ENCODE data around the gene SOX13. TPM values are rescaled to one million over a fixed set of nuclear protein-coding genes. Genes with fewer than 3 reads are reported as not detected.
"Not testable (repeated sequence)": the region's sequence is repeated elsewhere in the genome, so short reads cannot be mapped to it uniquely, and the experiment has no call there.

Gene SOX13
- total and polyA plus RNA-seq, 5 donors from 2014 or later = 0.47 TPM; not detected in 4

GRCh38 chr1:204046346-204046745, 26.6 kb upstream of the SOX13 start:
- no peak overlapping the region for H3K4me3 ChIP-seq (ENCODE audit: low read depth, low read length)
- no peak overlapping the region for H3K27ac Mint-ChIP-seq
- no peaks in the 10 kb centered on the region for H3K27me3 ChIP-seq (ENCODE audit: control insufficient read depth, insufficient read depth, low read length)
- H3K27ac ChIP-seq (ENCODE audit: insufficient read depth, low read length, poor library complexity, severe bottlenecking) = no peak overlapping the region
- no peaks in the 10 kb centered on the region for H3K36me3 Mint-ChIP-seq
- H3K9me3 Mint-ChIP-seq = peaks cover 0 to 1% (median 0%) of the 10 kb centered on the region in 7 donors
- H3K4me3 Mint-ChIP-seq = no peak overlapping the region
- no peaks in the 10 kb centered on the region for H3K36me3 ChIP-seq (ENCODE audit: control insufficient read depth, insufficient read depth, low read length)
- H3K9me3 ChIP-seq (ENCODE audit: control insufficient read depth in 2 of 2, low read length in 2 of 2) = no peaks in the 10 kb centered on the region
- no peaks in the 10 kb centered on the region for H3K4me1 Mint-ChIP-seq
- ATAC-seq (ENCODE audit: low read depth in 2 of 2) (no peak), DNase-seq (no peak)
- H3K27me3 Mint-ChIP-seq = no peaks in the 10 kb centered on the region
- no peaks in the 10 kb centered on the region for H3K4me1 ChIP-seq (ENCODE audit: control insufficient read depth, insufficient read depth, low read length, poor library complexity, severe bottlenecking)

- not testable (repeated sequence) for H3K27ac ChIP-seq (ENCODE audit: insufficient read depth, low read length, poor library complexity, severe bottlenecking); H3K9me3 ChIP-seq (ENCODE audit: control insufficient read depth in 2 of 2, low read length in 2 of 2); H3K27ac Mint-ChIP-seq; H3K27me3 ChIP-seq (ENCODE audit: control insufficient read depth, insufficient read depth, low read length); H3K36me3 Mint-ChIP-seq; H3K4me1 ChIP-seq (ENCODE audit: control insufficient read depth, insufficient read depth, low read length, poor library complexity, severe bottlenecking); H3K36me3 ChIP-seq (ENCODE audit: control insufficient read depth, insufficient read depth, low read length); H3K4me3 ChIP-seq (ENCODE audit: low read depth, low read length); DNase-seq; H3K9me3 Mint-ChIP-seq; H3K4me1 Mint-ChIP-seq; ATAC-seq (ENCODE audit: low read depth in 2 of 2); H3K4me3 Mint-ChIP-seq; H3K27me3 Mint-ChIP-seq
These were observed 24.1 kb upstream of the SOX13 start for GRCh38 chr1:204048796-204049195.

DNA sequence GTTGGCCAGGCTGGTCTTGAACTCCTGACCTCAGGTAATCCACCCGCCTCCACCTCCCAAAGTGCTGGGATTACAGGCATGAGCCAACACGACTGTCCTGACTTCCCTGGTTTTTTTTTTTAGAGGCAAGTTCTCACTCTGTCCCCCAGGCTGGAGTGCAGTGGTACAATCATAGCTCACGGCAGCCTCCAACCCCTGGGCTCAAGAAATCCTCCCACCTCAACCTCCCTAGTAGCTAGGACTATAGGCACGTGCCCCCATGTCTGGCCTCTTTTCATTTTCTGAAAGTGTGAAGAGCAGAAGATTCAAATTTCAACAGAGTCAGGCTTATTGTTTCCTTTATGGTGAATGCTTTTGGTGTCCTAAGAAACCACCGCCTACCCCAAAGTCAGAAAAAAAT, 21.7 kb upstream of the SOX13 start:
- Histone ChIP-seq H3K27ac (ENCODE audit: insufficient read depth, low read length, poor library complexity, severe bottlenecking) (no peak overlapping the region), H3K36me3 (ENCODE audit: control insufficient read depth, insufficient read depth, low read length) (no peaks in the 10 kb centered on the region), H3K4me1 (ENCODE audit: control insufficient read depth, insufficient read depth, low read length, poor library complexity, severe bottlenecking) (no peaks in the 10 kb centered on the region), H3K27me3 (ENCODE audit: control insufficient read depth, insufficient read depth, low read length) (no peaks in the 10 kb centered on the region), H3K4me3 (ENCODE audit: low read depth, low read length) (no peak overlapping the region), H3K9me3 (ENCODE audit: control insufficient read depth in 2 of 2, low read length in 2 of 2) (no peaks in the 10 kb centered on the region)
- no peaks in the 10 kb centered on the region for H3K9me3 Mint-ChIP-seq
- no peaks in the 10 kb centered on the region for H3K36me3 Mint-ChIP-seq
- H3K27ac Mint-ChIP-seq = no peak overlapping the region
- no peak overlapping the region for H3K4me3 Mint-ChIP-seq
- ATAC-seq (ENCODE audit: low read depth in 2 of 2) = no peak
- H3K4me1 Mint-ChIP-seq = no peaks in the 10 kb centered on the region
- H3K27me3 Mint-ChIP-seq = peaks cover 4% of the 10 kb centered on the region
- no peak for DNase-seq

DNA sequence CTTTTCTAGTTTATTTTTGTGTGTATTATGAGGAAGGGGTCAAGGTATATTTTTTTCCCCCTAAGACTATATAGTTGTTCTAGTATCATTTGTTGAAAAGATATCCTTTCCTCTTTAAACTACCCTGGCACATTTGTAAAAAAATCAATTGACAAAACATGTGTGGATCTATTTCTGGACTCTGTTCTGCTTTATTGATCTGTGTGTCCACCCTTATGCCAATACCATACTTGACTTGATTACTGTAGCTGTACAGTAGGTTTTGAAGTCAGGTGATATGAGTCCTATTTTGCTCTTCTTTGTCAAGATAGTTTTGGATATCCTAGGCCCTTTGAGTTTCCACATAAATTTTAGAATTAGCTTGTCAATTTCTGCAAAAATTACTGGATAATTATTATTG, 21.2 kb upstream of the SOX13 start:
- no peak overlapping the region for H3K27ac ChIP-seq (ENCODE audit: insufficient read depth, low read length, poor library complexity, severe bottlenecking)
- H3K27ac Mint-ChIP-seq = no peak overlapping the region
- H3K27me3 ChIP-seq (ENCODE audit: control insufficient read depth, insufficient read depth, low read length) = no peaks in the 10 kb centered on the region
- H3K4me1 Mint-ChIP-seq = no peaks in the 10 kb centered on the region
- no peaks in the 10 kb centered on the region for H3K36me3 ChIP-seq (ENCODE audit: control insufficient read depth, insufficient read depth, low read length)
- H3K4me1 ChIP-seq (ENCODE audit: control insufficient read depth, insufficient read depth, low read length, poor library complexity, severe bottlenecking) = no peaks in the 10 kb centered on the region
- DNase-seq (no peak), ATAC-seq (ENCODE audit: low read depth in 2 of 2) (no peak)
- no peaks in the 10 kb centered on the region for H3K36me3 Mint-ChIP-seq
- no peaks in the 10 kb centered on the region for H3K9me3 Mint-ChIP-seq
- H3K9me3 ChIP-seq (ENCODE audit: control insufficient read depth in 2 of 2, low read length in 2 of 2) = no peaks in the 10 kb centered on the region
- H3K4me3 Mint-ChIP-seq = no peak overlapping the region
- H3K4me3 ChIP-seq (ENCODE audit: low read depth, low read length) = no peak overlapping the region
- peaks cover 4% of the 10 kb centered on the region for H3K27me3 Mint-ChIP-seq

GRCh38 chr1:204053893-204054292, 19.0 kb upstream of the SOX13 start:
- Histone ChIP-seq H3K9me3 (ENCODE audit: control insufficient read depth in 2 of 2, low read length in 2 of 2) (no peaks in the 10 kb centered on the region), H3K4me3 (ENCODE audit: low read depth, low read length) (no peak overlapping the region), H3K4me1 (ENCODE audit: control insufficient read depth, insufficient read depth, low read length, poor library complexity, severe bottlenecking) (no peaks in the 10 kb centered on the region), H3K36me3 (ENCODE audit: control insufficient read depth, insufficient read depth, low read length) (no peaks in the 10 kb centered on the region), H3K27me3 (ENCODE audit: control insufficient read depth, insufficient read depth, low read length) (no peaks in the 10 kb centered on the region), H3K27ac (ENCODE audit: insufficient read depth, low read length, poor library complexity, severe bottlenecking) (no peak overlapping the region)
- DNase-seq (no peak), ATAC-seq (ENCODE audit: low read depth in 2 of 2) (no peak)
- no peaks in the 10 kb centered on the region for H3K36me3 Mint-ChIP-seq
- no peaks in the 10 kb centered on the region for H3K9me3 Mint-ChIP-seq
- H3K4me1 Mint-ChIP-seq = no peaks in the 10 kb centered on the region
- no peak overlapping the region for H3K4me3 Mint-ChIP-seq
- H3K27me3 Mint-ChIP-seq = peaks cover 4% of the 10 kb centered on the region
- no peak overlapping the region for H3K27ac Mint-ChIP-seq

DNA sequence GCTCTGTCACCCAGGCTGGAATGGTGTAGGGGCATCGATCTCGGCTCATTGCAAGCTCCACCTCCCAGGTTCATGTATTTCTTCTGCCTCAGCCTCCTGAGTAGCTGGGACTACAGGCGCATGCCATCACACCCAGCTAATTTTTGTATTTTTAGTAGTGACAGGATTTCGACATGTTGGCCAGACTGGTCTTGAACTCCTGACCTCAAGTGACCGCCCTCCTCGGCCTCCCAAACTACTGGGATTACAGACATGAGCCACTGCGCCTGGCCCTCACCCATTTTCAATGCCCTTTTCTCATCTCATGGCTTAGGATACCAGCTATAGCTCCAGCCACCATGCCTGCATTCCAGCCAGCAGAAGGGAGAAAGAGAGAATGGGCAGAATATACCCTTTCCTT, 12.9 kb upstream of the SOX13 start:
- H3K4me1 Mint-ChIP-seq = no peaks in the 10 kb centered on the region

GRCh38 chr1:204062106-204062505, 10.8 kb upstream of the SOX13 start:
- Mint-ChIP-seq H3K9me3 (peaks cover 0 to 2% (median 0%) of the 10 kb centered on the region in 7 donors), H3K27me3 (peaks cover 20% of the 10 kb centered on the region), H3K4me1 (peaks cover 0 to 6% (median 0%) of the 10 kb centered on the region in 4 donors), H3K4me3 (no peak overlapping the region), H3K36me3 (no peaks in the 10 kb centered on the region), H3K27ac (no peak overlapping the region)
- Histone ChIP-seq H3K9me3 (ENCODE audit: control insufficient read depth in 2 of 2, low read length in 2 of 2) (no peaks in the 10 kb centered on the region), H3K27ac (ENCODE audit: insufficient read depth, low read length, poor library complexity, severe bottlenecking) (no peak overlapping the region), H3K27me3 (ENCODE audit: control insufficient read depth, insufficient read depth, low read length) (peaks cover 2% of the 10 kb centered on the region), H3K36me3 (ENCODE audit: control insufficient read depth, insufficient read depth, low read length) (no peaks in the 10 kb centered on the region), H3K4me1 (ENCODE audit: control insufficient read depth, insufficient read depth, low read length, poor library complexity, severe bottlenecking) (no peaks in the 10 kb centered on the region), H3K4me3 (ENCODE audit: low read depth, low read length) (no peak overlapping the region)
- ATAC-seq (ENCODE audit: low read depth in 2 of 2) (no peak), DNase-seq (no peak)

More for the DNA sequence above, 12.9 kb upstream of the SOX13 start:
- Histone ChIP-seq H3K36me3 (ENCODE audit: control insufficient read depth, insufficient read depth, low read length) (no peaks in the 10 kb centered on the region), H3K27me3 (ENCODE audit: control insufficient read depth, insufficient read depth, low read length) (peaks cover 2% of the 10 kb centered on the region), H3K27ac (ENCODE audit: insufficient read depth, low read length, poor library complexity, severe bottlenecking) (no peak overlapping the region), H3K4me1 (ENCODE audit: control insufficient read depth, insufficient read depth, low read length, poor library complexity, severe bottlenecking) (no peaks in the 10 kb centered on the region), H3K4me3 (ENCODE audit: low read depth, low read length) (no peak overlapping the region), H3K9me3 (ENCODE audit: control insufficient read depth in 2 of 2, low read length in 2 of 2) (no peaks in the 10 kb centered on the region)
- Mint-ChIP-seq H3K36me3 (no peaks in the 10 kb centered on the region), H3K27ac (no peak overlapping the region), H3K4me3 (no peak overlapping the region), H3K27me3 (peaks cover 15% of the 10 kb centered on the region), H3K9me3 (peaks cover 0 to 1% (median 0%) of the 10 kb centered on the region in 7 donors)
- ATAC-seq (ENCODE audit: low read depth in 2 of 2) = no peak
- no peak for DNase-seq

- Mint-ChIP-seq H3K9me3 (peaks cover 0 to 2% (median 0%) of the 10 kb centered on the region in 7 donors), H3K36me3 (no peaks in the 10 kb centered on the region), H3K4me1 (peaks cover 0 to 6% (median 0%) of the 10 kb centered on the region in 4 donors), H3K27me3 (peaks cover 38% of the 10 kb centered on the region), H3K4me3 (no peak overlapping the region), H3K27ac (peak overlapping the region in 1 of 3 donors; percentile 36)
- no peak for DNase-seq
- Histone ChIP-seq H3K36me3 (ENCODE audit: control insufficient read depth, insufficient read depth, low read length) (no peaks in the 10 kb centered on the region), H3K27me3 (ENCODE audit: control insufficient read depth, insufficient read depth, low read length) (peaks cover 11% of the 10 kb centered on the region), H3K4me3 (ENCODE audit: low read depth, low read length) (no peak overlapping the region), H3K4me1 (ENCODE audit: control insufficient read depth, insufficient read depth, low read length, poor library complexity, severe bottlenecking) (no peaks in the 10 kb centered on the region), H3K27ac (ENCODE audit: insufficient read depth, low read length, poor library complexity, severe bottlenecking) (no peak overlapping the region), H3K9me3 (ENCODE audit: control insufficient read depth in 2 of 2, low read length in 2 of 2) (no peaks in the 10 kb centered on the region)
- no peak for ATAC-seq (ENCODE audit: low read depth in 2 of 2)
These were observed 7.5 kb upstream of the SOX13 start for GRCh38 chr1:204065174-204065985.
